B cell (primary cell): ENCODE results near the gene SPEG. TPM values are rescaled to one million over a fixed set of nuclear protein-coding genes. Genes with fewer than 3 reads are reported as not detected.

Experiments
- ATAC-seq: fragments of 200-7000 bp; cut with Tn5 transposase; one replicate; pipeline ENCODE4 v1.10.0; 2021; ENCODE audit warnings: low read depth, mild to moderate bottlenecking, moderate number of reproducible peaks, moderate library complexity
- CTCF ChIA-PET: fragments of 350-600 bp; sonication (Branson Sonifier 250); formaldehyde crosslinking; loops from one replicate; lab custom pipeline; 2021; ENCODE audit warnings: antibody characterized with exemption, inconsistent platforms; lab: Charles Lee
- POLR2A ChIA-PET: fragments of 350-600 bp; sonication (Branson Sonifier 250); formaldehyde crosslinking; loops from one replicate; lab custom pipeline; 2021; ENCODE audit warnings: antibody characterized with exemption; lab: Charles Lee
- DNase-seq: peaks from one replicate; pipeline ENCODE4 v3.0.0; 2013
- H2AFZ ChIP-seq: 2 replicates; pipeline ENCODE4 v1.6.1; 2012; ENCODE audit warnings: mild to moderate bottlenecking, low read depth, low read length; ENCODE audit not compliant: insufficient read depth, poor library complexity, severe bottlenecking
- H3K27ac ChIP-seq, 2 donors: 1 replicate in 1 of 2; 2 replicates in 1 of 2; pipeline ENCODE4 v1.5.1; 2012 to 2013; ENCODE audit warnings: low read length in 2 of 2, mild to moderate bottlenecking in 2 of 2, moderate library complexity in 1 of 2
- H3K27me3 ChIP-seq, 4 experiments: fragments of 200-600 bp in 1 of 4; sonication (generic) in 1 of 4; replicated peaks in 1 of 4; 1 replicate in 2 of 4; 2 replicates in 2 of 4; pipeline versions ENCODE4 v1.6.1 to v1.7.0; 2013 to 2016; ENCODE audit warnings: low read length in 3 of 4, mild to moderate bottlenecking in 2 of 4, mixed read lengths in 1 of 4, moderate library complexity in 1 of 4; ENCODE audit not compliant: insufficient read depth in 4 of 4, control insufficient read depth in 3 of 4; ENCODE audit errors: control extremely low read depth in 1 of 4
- H3K36me3 ChIP-seq, 2 experiments: replicated peaks in 1 of 2; 1 replicate in 1 of 2; 2 replicates in 1 of 2; pipeline versions ENCODE4 v1.6.1 to v1.7.1; 2013; ENCODE audit warnings: low read length in 1 of 2; ENCODE audit not compliant: insufficient read depth in 2 of 2, control insufficient read depth in 1 of 2; ENCODE audit errors: control extremely low read depth in 1 of 2, extremely low read depth in 1 of 2
- H3K4me1 ChIP-seq, 2 donors: fragments of 200-600 bp in 1 of 2; sonication (generic) in 1 of 2; 1 replicate in 1 of 2; 2 replicates in 1 of 2; pipeline versions ENCODE4 v1.5.1 to v1.6.1; 2013 to 2017; ENCODE audit warnings: low read length in 2 of 2; ENCODE audit not compliant: control insufficient read depth in 2 of 2, insufficient read depth in 2 of 2
- H3K4me2 ChIP-seq: replicated peaks from 2 replicates; pipeline ENCODE3; 2012; ENCODE audit warnings: mild to moderate bottlenecking, low read depth, low read length; ENCODE audit not compliant: poor library complexity, severe bottlenecking
- H3K4me3 ChIP-seq, 5 experiments: fragments of 200-600 bp in 1 of 5; sonication (generic) in 1 of 5; 1 replicate in 3 of 5; 2 replicates in 2 of 5; pipeline versions ENCODE4 v1.5.1 to v1.7.0; 2011 to 2016; ENCODE audit warnings: low read length in 4 of 5, mild to moderate bottlenecking in 4 of 5, low read depth in 2 of 5, control low read depth in 1 of 5, moderate library complexity in 1 of 5; ENCODE audit not compliant: insufficient read depth in 1 of 5; ENCODE audit errors: control extremely low read depth in 1 of 5, extremely low read depth in 1 of 5
- H3K79me2 ChIP-seq: fragments of 200-600 bp; sonication (generic); one replicate; pipeline ENCODE4 v1.6.0; 2016; ENCODE audit warnings: low read length; ENCODE audit not compliant: control insufficient read depth, insufficient read depth
- H3K9ac ChIP-seq: fragments of 200-600 bp; sonication (generic); 2 replicates; pipeline ENCODE4 v1.6.1; 2017; ENCODE audit warnings: mild to moderate bottlenecking, low read length, moderate library complexity
- H3K9me3 ChIP-seq, 3 donors: one replicate each; pipeline versions ENCODE4 v1.6.1 to v1.7.1; 2013; ENCODE audit warnings: low read length in 2 of 3; ENCODE audit not compliant: control insufficient read depth in 2 of 3, insufficient read depth in 1 of 3; ENCODE audit errors: control extremely low read depth in 1 of 3
- H4K20me1 ChIP-seq: 2 replicates; pipeline ENCODE4 v1.6.0; 2012; ENCODE audit warnings: mild to moderate bottlenecking, low read length; ENCODE audit not compliant: insufficient read depth, control insufficient read depth, poor library complexity, severe bottlenecking
- H3K27ac Mint-ChIP-seq: one replicate; pipeline ENCODE4 v1.8.0; 2021; ENCODE audit warnings: mixed read lengths
- H3K27me3 Mint-ChIP-seq: one replicate; pipeline ENCODE4 v1.8.0; 2021; ENCODE audit warnings: mixed read lengths
- H3K4me1 Mint-ChIP-seq: one replicate; pipeline ENCODE4 v1.8.0; 2021; ENCODE audit warnings: mixed read lengths
- H3K4me3 Mint-ChIP-seq: one replicate; pipeline ENCODE4 v1.8.0; 2021; ENCODE audit warnings: mixed read lengths
- H3K9me3 Mint-ChIP-seq: one replicate; pipeline ENCODE4 v1.8.0; 2022; ENCODE audit warnings: mixed read lengths; ENCODE audit not compliant: insufficient read depth
- EZH2 ChIP-seq: IDR thresholded peaks from 2 replicates; pipeline ENCODE4 v1.6.1; 2012; ENCODE audit warnings: borderline replicate concordance, low read depth, mild to moderate bottlenecking, moderate library complexity, low read length; ENCODE audit not compliant: insufficient read depth, poor library complexity, severe bottlenecking
- WGBS: methylation state at CpG from one replicate; pipeline ENCODE4 v1.1.5; 2013; ENCODE audit warnings: missing lambda C conversion rate; ENCODE audit not compliant: insufficient coverage; 5-methylcytosine and 5-hydroxymethylcytosine counted together
- intact Hi-C: fragments of 100-400 bp; cut with micrococcal nuclease; formaldehyde crosslinking; loops from one replicate; pipeline ENCODE4 v1.10.0; 2022
- polyA plus RNA-seq: library from polyadenylated mRNA; depleted of rRNA; stranded (reverse); fragments of >200 nt; gene quantifications from 2 replicates; pipeline ENCODE4 v1.2.3, GENCODE V29; 2012
- total RNA-seq, 2 donors: library from RNA; stranded (reverse); fragments of 120-200 nt in 1 of 2; gene quantifications; 1 replicate in 1 of 2; 2 replicates in 1 of 2; pipeline versions ENCODE4 v1.2.3 to v1.2.4, GENCODE V29; 2013 to 2022
- TF ChIP-seq, protein P1 (sequence below): fragments of 200-600 bp; IDR thresholded peaks from one replicate; pipeline ENCODE4 v1.8.0; 2022; ENCODE audit warnings: antibody characterized with exemption, mild to moderate bottlenecking

SPEG gene
- total and polyA plus RNA-seq, 2 donors (not counting 1 experiment from before 2014, with no cell fraction given), result 0.03 to 0.74 TPM

DNA sequence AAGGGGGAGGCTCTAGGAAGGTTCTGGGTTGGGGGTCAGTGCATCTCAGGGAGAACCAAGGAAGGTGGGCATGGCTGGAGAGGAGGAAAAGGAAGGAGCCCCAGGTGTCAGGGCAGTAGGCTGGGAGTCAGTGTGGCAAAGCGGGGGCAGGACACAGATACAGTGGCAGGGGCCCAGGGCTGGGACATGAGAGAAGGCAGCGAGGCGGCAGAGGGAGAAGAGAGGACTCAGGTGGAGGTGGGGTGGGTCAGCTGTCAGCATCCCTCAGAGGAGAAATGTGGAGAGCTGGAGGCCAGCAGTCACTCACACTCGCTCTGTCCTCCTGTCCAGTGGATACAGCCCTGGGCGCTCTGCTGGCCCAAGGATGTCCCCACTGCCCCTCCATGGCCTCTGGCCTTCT is 58.4 kb downstream of the SPEG start:
- no peak overlapping the region for H2AFZ ChIP-seq
- peaks cover 26 to 29% of the 10 kb centered on the region in 2 donors for H3K4me1 ChIP-seq
- no peaks in the 10 kb centered on the region for H4K20me1 ChIP-seq
- ATAC-seq, result no peak
- peaks cover 0 to 19% (median 0%) of the 10 kb centered on the region in 3 donors for H3K9me3 ChIP-seq
- Mint-ChIP-seq H3K4me3 (no peak overlapping the region), H3K4me1 (peaks cover 13% of the 10 kb centered on the region), H3K27me3 (peaks cover 47% of the 10 kb centered on the region), H3K9me3 (no peaks in the 10 kb centered on the region), H3K27ac (no peak overlapping the region)
- no peak overlapping the region for H3K27ac ChIP-seq
- 100% methylated on average over 3 of the region's 5 CpGs for WGBS
- no peak overlapping the region for H3K4me2 ChIP-seq
- no peak overlapping the region for H3K9ac ChIP-seq
- ChIA-PET CTCF (interaction anchor here (10.4 kb wide), 1 partner anchor 36 kb away, joined by 123 read pairs; no protein-coding TSS in a partner anchor), POLR2A (no interaction called here)
- no peak overlapping the region for H3K4me3 ChIP-seq
- DNase-seq, result no peak
- H3K36me3 ChIP-seq, result no peaks in the 10 kb centered on the region
- H3K79me2 ChIP-seq, result peaks cover 2% of the 10 kb centered on the region
- TF ChIP-seq, protein P1, sequence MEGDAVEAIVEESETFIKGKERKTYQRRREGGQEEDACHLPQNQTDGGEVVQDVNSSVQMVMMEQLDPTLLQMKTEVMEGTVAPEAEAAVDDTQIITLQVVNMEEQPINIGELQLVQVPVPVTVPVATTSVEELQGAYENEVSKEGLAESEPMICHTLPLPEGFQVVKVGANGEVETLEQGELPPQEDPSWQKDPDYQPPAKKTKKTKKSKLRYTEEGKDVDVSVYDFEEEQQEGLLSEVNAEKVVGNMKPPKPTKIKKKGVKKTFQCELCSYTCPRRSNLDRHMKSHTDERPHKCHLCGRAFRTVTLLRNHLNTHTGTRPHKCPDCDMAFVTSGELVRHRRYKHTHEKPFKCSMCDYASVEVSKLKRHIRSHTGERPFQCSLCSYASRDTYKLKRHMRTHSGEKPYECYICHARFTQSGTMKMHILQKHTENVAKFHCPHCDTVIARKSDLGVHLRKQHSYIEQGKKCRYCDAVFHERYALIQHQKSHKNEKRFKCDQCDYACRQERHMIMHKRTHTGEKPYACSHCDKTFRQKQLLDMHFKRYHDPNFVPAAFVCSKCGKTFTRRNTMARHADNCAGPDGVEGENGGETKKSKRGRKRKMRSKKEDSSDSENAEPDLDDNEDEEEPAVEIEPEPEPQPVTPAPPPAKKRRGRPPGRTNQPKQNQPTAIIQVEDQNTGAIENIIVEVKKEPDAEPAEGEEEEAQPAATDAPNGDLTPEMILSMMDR, result no peak
- TF ChIP-seq EZH2, result no peak
- peaks cover 0 to 71% (median 33%) of the 10 kb centered on the region in 4 experiments for H3K27me3 ChIP-seq
- intact Hi-C loops, result no loop called here

DNA sequence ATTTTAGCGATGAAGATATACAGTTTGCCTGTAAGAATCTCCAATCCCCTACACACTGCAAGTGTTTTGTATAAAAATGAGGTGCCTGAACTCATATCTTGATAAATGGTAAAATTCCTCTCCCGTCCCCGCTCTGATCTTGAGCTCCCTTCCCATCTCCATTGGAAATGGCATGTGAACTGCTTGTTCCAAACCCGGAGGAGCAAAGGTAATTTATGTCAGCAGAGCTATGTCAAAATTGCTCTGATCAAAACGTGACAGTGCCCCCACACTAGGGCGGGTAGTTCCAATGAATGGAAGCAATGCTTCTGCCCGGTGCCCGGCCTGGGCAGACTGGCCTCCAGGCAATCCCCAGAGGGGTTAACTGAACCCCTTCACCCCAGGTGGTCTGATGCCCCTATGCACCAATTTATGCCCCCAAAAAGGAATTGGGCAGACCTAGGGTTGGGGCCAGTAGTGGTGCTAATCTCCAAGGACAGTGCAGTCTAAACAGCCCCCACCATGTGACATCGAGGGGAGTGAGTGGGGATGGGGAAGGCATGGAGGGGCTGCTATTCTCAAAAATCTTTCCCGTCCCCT is 60.4 kb downstream of the SPEG start:
- intact Hi-C loops, result loop anchor here (1.0 to 5.0 kb wide), 4 partner anchors 35 to 1223 kb away; partner anchors contain the start of genes AAMP, CNPPD1, DNAJB2 and PNKD
- peaks cover 38% of the 10 kb centered on the region in 2 donors for H3K4me1 ChIP-seq
- Mint-ChIP-seq H3K27me3 (peaks cover 52% of the 10 kb centered on the region), H3K4me1 (peaks cover 30% of the 10 kb centered on the region), H3K27ac (no peak overlapping the region), H3K9me3 (no peaks in the 10 kb centered on the region), H3K4me3 (no peak overlapping the region)
- no peak overlapping the region for H2AFZ ChIP-seq
- no peak overlapping the region for H3K9ac ChIP-seq
- H3K4me3 ChIP-seq, result no peak overlapping the region
- peaks cover 19% of the 10 kb centered on the region for H3K79me2 ChIP-seq
- no peak for DNase-seq
- H3K4me2 ChIP-seq, result no peak overlapping the region
- CTCF ChIA-PET, result interaction anchor here (0.8 to 10.4 kb wide), 13 partner anchors 9 to 148 kb away, joined by 3 to 123 read pairs (median 4); no protein-coding TSS in a partner anchor
- peaks cover 0 to 21% (median 0%) of the 10 kb centered on the region in 3 donors for H3K9me3 ChIP-seq
- ATAC-seq, result no peak
- peaks cover 0 to 69% (median 33%) of the 10 kb centered on the region in 4 experiments for H3K27me3 ChIP-seq
- no peaks in the 10 kb centered on the region for H4K20me1 ChIP-seq
- H3K36me3 ChIP-seq, result no peaks in the 10 kb centered on the region
- no peak overlapping the region for H3K27ac ChIP-seq
- TF ChIP-seq, protein P1, result no peak
- TF ChIP-seq EZH2, result no peak
- WGBS, result 14% methylated on average over 7 of the region's 10 CpGs
- POLR2A ChIA-PET, result interaction anchor here (0.6 kb wide), 1 partner anchor 687 kb away, joined by 4 read pairs; no protein-coding TSS in a partner anchor
